Erythroblast (primary cell): ENCODE measurements around the gene DLL4.

Source experiments
- GATA1 ChIP-seq: IDR thresholded peaks from 2 replicates; pipeline ENCODE4 v1.6.1; 2011; ENCODE audit warnings: low read depth, mild to moderate bottlenecking, control low read depth, low read length, moderate library complexity
- POLR2A ChIP-seq: IDR thresholded peaks from 2 replicates; pipeline ENCODE4 v1.6.1; 2011; ENCODE audit warnings: mild to moderate bottlenecking, low read length

- no peak for TF ChIP-seq POLR2A
- no peak for TF ChIP-seq GATA1
These were observed 10.2 kb upstream of the DLL4 start for GRCh38 chr15:40918799-40919392.
